CD4-positive, alpha-beta T cell treated with Interferon alpha-2 for 1 hour (primary cell): ENCODE data around the gene TET2.
"Not testable (repeated sequence)": the region's sequence is repeated elsewhere in the genome, so short reads cannot be mapped to it uniquely, and the experiment has no call there.

Experiments
- DNase-seq, 2 donors: peaks; one replicate each; pipeline ENCODE4 v3.0.0-alpha.2; 2020 to 2022

Gene TET2

GRCh38 chr4:105241451-105241850, 94.8 kb downstream of the TET2 start:
- DNase-seq: no peak

DNA sequence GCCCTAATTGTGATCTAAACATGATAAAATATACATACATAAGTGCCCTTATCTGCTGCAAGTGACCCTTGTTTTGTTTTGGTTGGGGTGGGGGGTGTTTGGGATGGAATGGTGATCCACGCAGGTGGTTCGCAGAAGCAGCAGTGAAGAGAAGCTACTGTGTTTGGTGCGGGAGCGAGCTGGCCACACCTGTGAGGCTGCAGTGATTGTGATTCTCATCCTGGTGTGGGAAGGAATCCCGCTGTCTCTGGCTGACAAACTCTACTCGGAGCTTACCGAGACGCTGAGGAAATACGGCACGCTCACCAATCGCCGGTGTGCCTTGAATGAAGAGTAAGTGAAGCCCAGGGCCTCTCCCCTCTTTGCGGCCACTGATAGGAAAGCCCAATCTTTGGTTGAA, 96.8 kb downstream of the TET2 start:
- DNase-seq: no peak

GRCh38 chr4:105246712-105247111, 100.0 kb downstream of the TET2 start:
- DNase-seq: no peak

- DNase-seq: no peak
Measured at GRCh38 chr4:105248613-105249012, 101.9 kb downstream of the TET2 start.

GRCh38 chr4:105257817-105258495, 111.3 kb downstream of the TET2 start:
- no peak for DNase-seq

GRCh38 chr4:105265689-105266088, 119.0 kb downstream of the TET2 start:
- DNase-seq: no peak

GRCh38 chr4:105267280-105267679, 120.6 kb downstream of the TET2 start:
- no peak for DNase-seq

DNA sequence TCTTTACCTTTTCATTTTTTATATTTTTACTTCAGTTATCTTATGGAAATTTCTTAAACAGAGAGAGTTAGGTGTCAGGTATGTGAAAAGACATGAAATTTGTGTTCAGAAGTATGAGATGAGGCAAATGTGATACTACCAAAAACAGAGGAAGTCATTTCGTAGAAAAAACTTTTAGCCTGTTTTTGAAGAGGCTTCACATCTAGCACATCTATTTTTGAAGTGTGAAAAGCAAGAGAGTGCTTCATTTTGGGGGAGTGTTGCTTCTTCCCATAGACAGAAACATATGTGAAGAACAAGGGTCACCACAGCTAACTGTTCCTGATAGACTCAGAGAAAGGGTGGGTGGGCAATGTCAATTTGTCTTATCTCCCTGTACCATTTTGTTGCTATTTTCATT, 125.3 kb downstream of the TET2 start:
- no peak for DNase-seq

GRCh38 chr4:105273230-105273629, 126.6 kb downstream of the TET2 start:
- DNase-seq: no peak

DNA sequence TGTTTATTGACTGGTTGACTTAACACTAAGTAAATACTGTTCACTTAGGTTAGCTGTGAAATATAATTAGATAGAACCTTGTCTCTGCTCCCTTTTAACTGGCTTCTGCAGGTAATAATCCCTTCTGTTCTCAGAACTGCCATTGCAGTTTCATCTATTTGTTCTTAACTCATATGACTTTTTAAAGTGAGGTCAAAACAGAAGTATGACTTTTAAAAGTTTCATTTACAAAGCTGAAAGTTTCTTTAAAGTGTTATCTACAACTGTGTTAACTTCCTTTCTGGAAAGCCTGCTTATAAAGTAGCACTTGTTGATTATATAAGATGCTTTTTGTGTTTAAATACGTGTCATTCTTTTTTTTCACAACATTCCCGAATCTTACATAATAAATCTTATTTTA, 127.4 kb downstream of the TET2 start:
- DNase-seq: no peak

GRCh38 chr4:105274504-105274903, 127.8 kb downstream of the TET2 start:
- no peak for DNase-seq

GRCh38 chr4:105276361-105277104, 129.9 kb downstream of the TET2 start:
- no peak for DNase-seq

GRCh38 chr4:105277702-105278101, 131.0 kb downstream of the TET2 start:
- DNase-seq: no peak

DNA sequence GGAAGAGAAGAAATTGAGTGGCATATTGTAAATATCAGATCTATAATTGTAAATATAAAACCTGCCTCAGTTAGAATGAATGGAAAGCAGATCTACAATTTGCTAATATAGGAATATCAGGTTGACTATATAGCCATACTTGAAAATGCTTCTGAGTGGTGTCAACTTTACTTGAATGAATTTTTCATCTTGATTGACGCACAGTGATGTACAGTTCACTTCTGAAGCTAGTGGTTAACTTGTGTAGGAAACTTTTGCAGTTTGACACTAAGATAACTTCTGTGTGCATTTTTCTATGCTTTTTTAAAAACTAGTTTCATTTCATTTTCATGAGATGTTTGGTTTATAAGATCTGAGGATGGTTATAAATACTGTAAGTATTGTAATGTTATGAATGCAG, 132.6 kb downstream of the TET2 start:
- DNase-seq: no peak

DNA sequence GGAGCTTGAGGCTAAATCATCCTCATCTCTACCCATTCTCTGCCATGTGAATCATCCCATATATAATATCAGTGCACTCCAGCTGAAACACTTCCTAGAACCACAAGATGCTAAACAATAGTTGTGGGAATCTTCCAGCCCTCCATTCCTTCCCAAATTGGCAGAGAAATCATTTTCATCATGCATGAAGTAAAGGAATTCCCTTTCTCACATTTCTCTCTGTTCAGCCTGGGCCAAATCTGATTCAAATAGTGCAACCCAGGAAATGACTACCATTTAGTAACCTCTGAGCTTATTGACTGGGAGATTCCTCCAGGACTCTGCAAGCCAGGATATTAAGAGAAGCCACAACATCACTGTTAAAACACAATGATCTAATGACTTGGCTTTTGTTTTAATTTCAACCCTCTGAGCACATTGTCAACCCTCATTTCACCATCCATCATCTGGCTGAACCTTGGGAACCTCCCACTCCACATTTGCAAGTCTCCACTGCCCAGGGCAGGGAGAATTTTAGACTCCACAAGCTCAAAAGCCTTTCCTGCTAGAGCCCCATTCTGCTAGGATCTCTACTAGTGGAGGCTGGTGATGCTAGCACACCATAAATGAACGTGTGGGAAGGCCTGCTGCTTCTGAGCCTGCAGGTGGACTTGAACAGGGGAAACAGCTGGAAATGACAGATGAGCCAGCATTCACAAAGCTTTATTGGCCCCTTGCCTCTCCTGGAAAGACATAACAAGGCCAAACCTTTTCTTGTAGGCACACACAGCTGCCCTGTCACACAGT, 133.9 kb downstream of the TET2 start:
- no peak for DNase-seq

- DNase-seq: no peak
Measured at GRCh38 chr4:105281124-105281415, 134.4 kb downstream of the TET2 start.

DNA sequence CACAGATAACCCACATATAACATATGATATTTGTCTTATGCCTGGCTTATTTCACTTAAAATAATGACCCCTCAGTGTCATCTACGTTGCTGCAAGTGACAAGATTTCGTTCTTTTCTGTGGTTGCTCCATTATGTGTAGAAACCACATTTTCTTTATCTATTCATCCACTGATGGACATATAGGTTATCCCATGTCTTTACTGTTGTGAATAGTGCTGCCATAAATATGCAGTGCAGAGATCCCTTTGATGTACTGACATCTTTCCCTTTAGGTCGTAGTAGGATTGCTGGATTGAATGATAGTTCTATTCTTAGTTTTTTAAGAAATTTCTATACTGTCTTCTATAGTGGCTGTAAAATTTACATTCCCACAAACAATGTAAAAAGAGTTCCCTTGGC, 135.8 kb downstream of the TET2 start:
- DNase-seq: no peak

DNA sequence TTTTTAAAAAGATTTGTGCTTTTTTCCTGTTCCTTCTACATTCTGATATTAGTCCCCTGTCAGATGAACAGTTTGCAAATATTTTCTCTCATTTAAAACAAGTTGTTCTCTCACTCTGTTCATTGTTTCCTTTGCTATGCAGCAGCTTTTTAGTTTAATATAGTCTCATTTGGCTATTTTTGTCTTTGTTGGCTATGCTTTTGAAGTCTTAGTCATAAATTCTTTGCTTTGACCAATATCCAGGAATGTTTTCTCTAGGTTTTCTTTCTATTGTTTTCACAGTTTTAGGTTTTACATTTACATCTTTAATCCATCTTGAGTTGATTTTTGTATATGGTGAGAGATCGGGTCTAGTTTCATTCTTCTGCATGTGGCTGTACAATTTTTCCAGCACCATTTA, 136.8 kb downstream of the TET2 start:
- DNase-seq: no peak

DNA sequence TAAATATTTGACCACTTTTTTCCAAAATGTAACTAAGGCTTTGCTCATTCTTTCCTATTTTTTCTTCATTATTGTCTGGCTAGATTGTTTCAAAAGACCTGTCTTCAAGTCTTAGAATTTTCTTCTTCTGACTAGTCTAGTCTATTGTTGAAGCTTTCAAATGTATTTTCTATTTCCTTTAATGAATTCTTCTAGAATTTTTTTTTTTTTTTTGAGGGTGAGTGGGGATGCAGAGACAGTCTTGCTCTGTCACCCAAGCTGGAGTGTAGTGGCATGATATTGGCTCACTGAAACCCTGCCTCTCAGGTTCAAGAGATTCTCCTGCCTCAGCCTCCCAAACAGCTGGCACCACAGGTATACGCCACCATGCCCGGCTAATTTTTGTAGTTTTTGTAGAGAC, 141.4 kb downstream of the TET2 start:
- DNase-seq: no peak

DNA sequence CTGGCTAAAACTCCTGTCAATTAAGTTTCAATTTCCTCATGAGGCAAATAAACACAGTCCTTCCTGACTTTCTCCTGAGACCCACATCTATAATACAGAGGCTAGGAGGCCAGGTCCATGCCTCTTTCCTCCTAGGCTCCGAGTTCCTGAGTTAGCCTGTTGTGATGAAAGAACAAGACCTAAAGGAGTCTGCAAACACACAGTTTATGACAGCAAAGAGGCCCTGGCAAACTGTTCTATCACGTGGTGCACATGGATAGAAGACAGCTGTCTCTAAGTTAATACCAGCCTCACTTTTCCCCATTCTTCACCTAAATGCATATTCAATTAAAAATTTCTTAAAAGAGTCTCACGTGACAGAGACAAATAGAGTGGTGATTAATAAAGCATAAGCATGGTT, 145.2 kb downstream of the TET2 start:
- DNase-seq: no peak

DNA sequence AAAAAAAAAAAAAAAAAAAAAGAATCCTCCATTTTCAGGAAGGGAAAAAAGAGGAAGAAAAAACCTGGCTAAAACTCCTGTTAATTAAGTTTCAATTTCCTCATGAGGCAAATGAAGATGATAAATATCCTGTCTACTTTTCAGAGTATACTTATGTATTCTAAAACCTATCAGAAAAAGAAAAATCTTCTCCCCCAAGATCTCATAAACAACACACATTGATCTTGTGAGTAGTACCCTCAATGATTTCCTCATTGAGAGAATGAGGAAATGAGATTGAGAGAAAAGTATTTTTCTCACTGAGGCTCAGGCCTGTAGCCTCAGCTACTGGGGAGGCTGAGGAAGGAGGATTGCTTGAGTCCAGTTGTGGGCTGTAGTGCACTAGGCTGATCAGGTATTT, 146.7 kb downstream of the TET2 start:
- no peak for DNase-seq

GRCh38 chr4:105296672-105297071, 150.0 kb downstream of the TET2 start:
- no peak for DNase-seq

DNA sequence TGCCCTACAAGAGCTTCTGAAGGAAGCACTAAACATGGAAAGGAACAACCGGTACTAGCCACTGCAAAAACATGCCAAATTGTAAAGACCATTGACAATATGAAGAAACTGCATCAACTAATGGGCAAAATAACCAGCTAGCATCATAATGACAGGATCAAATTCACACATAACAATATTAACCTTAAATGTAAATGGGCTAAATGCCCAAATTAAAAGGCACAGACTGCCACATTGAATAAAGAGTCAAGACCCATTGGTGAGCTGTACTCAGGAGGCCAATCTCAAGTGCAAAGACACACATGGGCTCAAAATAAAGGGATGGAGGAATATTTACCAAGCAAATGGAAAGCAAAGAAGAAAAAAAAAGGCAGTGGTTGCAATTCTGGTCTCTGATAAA, 152.4 kb downstream of the TET2 start:
- not testable (repeated sequence) for DNase-seq

DNA sequence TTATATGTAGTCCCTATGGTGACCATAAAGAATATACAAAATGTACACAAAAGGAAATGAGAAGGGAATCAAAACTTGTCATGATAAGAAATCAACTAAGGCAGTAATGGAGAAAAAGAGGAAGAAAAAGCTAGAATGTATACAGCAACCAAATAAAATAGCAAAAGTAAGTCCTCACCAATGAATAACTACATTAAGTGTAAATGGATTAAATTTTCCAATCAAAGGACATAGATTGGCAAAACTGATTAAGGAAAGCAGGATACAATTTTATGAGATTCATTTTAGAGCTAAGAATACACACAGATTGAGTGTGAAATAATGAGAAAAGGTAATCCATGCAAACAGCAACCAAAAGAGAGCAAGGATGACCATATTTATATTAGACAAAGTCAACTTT, 157.4 kb downstream of the TET2 start:
- no peak for DNase-seq
